GM21447 (cell line): ENCODE measurements around the gene SEC14L6.

Source experiments
- ATAC-seq: cut with Tn5 transposase; IDR thresholded peaks from one replicate; pipeline ENCODE4 v1.9.1; 2021; ENCODE audit not compliant: unreplicated experiment

The SEC14L6 gene

DNA sequence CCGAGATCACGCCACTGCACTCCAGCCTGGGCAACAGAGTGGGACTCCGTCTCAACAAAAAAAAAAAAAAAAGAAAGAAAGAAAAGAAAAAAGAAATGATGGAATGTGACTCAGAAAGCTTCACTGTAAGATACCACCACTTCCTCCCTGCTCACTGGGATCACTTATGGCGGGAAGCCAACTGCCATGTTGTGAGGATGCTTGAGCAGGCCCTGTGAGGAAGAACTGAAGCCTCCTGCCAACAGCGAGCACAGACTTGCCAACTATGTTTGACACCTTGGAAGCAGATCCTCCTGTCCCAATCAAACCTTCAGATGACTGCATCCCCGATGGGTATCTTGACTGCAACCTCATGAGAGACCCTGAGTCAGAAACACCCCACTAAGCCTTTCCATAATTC is 8.3 kb downstream of the SEC14L6 start:
- ATAC-seq = no peak

DNA sequence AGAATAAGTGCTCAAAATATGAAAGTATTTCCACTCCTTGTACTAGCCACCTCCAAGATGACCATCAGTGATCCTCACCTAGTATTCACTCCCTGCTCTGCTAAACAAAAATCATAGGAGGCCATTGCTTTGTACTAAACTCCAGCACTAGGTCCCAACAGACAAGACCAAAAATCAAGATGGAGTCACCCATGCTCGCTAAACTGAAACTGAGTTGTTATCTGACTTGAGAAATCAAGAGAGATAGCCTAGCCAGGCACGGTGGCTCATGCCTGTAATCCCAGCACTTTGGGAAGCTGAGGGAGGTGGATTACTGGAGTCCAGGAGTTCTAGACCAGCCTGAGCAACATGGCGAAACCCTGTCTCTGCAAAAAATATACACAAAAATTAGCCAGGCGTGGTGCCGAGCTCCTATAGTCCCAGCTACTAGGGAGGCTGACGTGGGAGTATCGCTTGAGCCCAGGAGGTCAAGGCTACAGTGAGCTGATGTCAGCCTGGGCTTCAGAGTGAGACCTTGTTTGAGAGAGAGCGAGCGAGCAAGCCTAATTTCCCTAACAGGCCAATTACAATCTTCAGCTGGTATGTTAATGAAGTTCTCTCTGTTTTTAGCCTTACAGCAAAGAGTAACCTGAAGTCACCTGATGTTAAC is 9.3 kb downstream of the SEC14L6 start:
- no peak for ATAC-seq

DNA sequence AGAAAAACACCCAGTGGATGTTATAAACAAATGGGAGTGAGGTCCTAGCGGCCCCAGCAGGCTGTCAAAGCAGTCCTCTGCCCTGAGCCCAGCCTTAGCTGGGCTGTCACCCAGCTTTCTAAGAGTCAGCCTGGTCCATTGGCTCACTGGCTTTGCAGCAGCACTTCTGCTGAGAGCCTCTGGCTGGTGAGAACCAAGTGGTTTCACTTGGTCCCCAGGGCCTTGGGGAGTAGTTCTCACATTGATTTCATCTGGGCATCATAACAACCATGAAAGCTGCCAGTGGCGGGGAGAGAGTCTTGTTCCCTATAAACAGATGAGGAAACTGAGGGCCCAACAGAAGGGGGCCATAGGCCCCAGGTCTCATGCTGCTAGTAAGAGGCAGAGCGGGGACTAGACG is 11.4 kb downstream of the SEC14L6 start:
- no peak for ATAC-seq

DNA sequence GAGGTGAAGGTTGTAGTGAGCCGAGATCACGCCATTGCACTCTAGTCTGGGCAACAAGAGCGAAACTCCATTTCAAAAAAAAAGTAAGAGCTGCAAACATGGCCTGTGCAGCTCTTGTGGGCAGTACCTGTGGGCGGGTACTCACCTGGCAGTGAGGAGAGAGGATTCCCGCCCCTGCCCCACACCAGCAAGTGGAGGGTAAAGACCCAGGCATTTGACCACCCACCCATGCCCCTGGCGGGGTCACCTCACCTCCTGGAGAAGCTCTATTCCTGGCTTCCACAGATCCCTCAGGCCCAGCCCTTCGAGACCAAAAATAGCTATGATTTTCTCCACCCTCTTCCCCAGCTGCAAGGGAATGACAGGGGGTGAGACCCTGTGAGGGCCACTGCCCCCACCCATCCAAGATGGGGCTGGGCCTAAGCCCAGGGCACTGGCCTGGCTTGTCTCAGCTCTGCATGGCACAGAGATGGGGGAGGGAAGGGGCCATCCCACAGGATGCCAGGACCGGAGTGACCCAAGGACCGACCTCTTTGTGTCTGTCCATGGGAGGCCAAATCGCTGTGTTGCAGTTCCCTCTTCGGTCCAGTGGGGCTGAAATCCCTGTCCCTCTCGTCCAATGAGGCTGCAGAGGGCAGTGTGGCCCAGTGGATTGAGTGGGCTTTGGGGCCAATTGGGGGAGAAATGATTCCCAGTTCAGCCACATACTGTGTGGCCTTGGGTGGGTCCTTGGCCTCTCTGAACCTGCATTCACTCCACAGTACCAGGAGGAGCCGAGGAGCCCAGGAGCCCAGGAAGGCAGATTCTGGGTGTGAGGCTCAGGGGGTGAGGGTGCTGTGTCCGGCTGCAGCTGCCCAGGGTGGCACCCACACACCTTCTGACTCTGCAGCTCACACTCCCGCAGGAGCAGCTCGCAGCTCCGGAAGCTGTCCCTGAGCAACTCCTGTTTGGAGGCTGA is 14.6 kb downstream of the SEC14L6 start:
- no peak for ATAC-seq

GRCh38 chr22:30526656-30527055 is 19.9 kb downstream of the SEC14L6 start:
- ATAC-seq = no peak

- no peak for ATAC-seq
Observed at GRCh38 chr22:30523646-30524489, 22.7 kb downstream of the SEC14L6 start.

DNA sequence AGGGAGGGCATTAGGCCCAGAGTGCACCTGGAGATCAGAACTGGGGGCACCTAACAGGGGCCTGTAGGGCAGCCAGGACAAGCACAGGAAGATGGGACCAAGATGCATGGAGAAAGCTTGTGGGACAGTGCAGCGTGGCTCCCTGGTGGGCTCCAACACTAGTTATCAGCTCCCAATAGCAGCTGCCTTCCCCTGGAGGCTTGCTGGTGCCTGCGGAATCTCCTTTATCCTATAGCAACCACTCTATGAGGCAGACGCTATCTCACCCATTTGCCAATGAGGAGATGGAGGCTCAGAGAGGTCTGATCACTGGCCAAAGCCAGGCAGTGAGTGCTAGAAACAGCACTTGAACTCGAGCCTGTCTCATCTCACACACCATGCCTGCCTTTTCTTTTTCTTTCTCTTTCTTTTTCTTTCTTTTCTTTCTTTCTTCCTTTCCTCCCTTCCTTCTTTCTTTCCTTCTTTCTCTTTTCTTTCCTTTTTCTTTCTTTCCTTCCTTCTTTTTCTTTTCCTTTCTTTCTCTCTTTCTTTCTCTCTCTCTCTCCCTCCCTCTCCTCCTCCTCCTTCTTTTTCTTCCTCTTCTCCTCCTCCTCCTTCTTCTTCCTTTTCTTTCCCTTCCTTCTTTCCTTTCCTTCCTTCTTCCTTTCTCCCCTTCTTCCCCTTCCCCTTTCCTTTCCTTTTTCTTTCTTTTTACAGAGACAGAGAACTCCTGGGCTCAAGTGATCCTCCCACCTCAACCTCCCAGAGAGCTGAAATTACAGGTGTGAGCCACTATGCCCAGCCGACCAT is 25.0 kb downstream of the SEC14L6 start:
- ATAC-seq = no peak

GRCh38 chr22:30519842-30520425 is 26.6 kb downstream of the SEC14L6 start:
- ATAC-seq = no peak

DNA sequence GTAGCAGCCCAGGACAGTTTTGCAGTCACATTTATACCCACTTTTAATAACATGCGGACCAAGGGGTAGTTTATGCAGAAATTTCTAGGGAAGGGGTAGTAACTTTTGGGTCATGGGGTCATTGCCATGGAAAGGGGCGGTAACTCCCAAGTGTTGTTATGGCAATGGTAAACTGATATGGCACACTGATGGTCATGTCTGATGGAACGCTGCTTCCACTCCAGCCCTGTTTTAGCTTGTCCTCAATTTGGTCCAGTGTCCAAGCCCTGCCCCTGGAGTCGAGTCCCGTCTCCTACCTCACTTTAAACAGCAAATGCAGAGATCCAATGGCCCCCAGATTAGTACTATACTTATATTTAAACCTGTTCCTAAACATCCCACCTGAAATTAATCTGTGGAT is 29.8 kb downstream of the SEC14L6 start:
- no peak for ATAC-seq

GRCh38 chr22:30516273-30516672 is 30.3 kb downstream of the SEC14L6 start:
- ATAC-seq = no peak

GRCh38 chr22:30514252-30514651 is 32.3 kb downstream of the SEC14L6 start:
- no peak for ATAC-seq

DNA sequence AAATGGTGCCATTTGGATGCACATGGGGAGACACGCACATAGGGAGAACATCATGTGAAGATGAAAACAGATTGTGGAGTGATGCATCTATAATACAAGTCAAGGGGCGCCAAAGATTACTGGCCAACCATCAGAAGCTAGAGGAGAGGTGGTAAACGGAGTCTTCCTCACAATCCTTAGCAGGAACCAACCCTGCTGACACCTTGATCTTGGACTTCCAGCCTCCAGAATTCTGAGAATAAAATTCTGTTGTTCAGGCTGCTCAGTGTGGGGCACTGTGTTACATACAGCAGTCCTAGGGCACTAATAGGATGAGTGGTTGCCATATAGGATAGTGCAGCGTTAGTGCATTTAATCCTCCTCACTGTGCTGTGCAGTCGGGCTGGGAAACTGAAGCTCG is 33.1 kb downstream of the SEC14L6 start:
- no peak for ATAC-seq

- ATAC-seq = no peak
Observed at GRCh38 chr22:30511911-30512310, 34.6 kb downstream of the SEC14L6 start.

DNA sequence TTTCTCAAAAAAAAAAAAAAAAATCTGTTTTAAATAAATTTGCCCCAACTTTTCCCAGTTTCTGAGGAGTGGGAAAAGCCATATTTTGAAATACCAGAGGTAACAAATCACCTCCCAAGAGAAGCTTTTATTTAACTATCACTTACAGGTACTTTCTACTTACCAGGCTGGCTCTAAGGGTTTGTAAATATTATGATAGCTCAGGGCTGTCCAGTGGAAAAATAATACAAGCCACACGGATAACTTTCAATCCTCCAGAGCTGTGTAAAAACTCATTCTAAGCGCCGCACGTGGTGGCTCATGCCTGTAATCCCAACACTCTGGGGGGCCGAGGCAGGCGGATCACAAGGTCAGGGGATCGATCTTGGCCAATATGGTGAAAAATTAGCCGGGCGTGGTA is 35.4 kb downstream of the SEC14L6 start:
- no peak for ATAC-seq

- ATAC-seq = no peak
Observed at GRCh38 chr22:30508216-30508615, 38.3 kb downstream of the SEC14L6 start.

- no peak for ATAC-seq
Observed at GRCh38 chr22:30507670-30508069, 38.9 kb downstream of the SEC14L6 start.

- ATAC-seq = no peak
Observed at GRCh38 chr22:30506507-30506968, 40.0 kb downstream of the SEC14L6 start.

DNA sequence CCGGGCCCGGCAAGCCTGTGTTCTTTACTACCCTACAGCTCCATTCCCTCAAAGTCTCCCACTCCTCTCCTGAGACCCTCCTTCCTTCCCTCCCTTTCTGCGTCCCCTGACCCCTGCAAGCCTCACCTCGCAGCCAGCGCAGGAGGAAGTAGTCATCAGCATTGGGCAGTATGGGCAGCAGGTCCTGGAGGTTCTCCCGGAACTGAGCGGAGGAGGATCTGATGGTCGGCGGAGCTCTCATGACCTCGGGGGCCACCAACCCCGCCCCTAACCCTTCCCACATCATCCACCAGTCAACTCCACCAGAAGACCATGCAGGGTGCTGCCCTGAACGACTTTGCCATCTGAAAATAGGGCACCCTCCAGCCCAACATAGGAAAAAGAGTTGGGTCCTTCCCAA is 43.0 kb downstream of the SEC14L6 start:
- no peak for ATAC-seq

- ATAC-seq = no peak
Observed at GRCh38 chr22:30502911-30503310, 43.6 kb downstream of the SEC14L6 start.

DNA sequence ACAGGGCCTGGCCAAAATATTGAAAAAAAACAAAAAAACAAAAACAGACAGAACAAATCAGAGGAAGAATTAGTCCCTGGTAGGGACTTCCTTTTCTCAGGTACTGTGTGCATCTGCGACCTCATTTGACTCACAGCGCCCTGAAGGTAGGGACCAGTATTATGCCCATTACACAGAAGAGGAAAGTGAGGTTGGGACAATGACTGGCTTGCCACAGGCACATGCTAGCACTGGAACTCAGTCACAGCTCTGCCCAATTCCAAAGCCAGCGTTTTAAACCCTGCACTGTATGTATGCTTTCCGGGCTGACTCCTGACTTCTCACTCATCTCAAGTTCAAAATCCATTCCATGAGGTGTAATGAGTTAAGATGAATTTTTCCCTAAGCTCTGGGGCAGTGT is 44.4 kb downstream of the SEC14L6 start:
- ATAC-seq = no peak
